Keratinocyte (primary cell): ENCODE results near the gene TSC22D2. TPM values are rescaled to one million over a fixed set of nuclear protein-coding genes. Genes with fewer than 3 reads are reported as not detected.

Experiments used
- DNase-seq: peaks from one replicate; pipeline ENCODE4 v3.0.0-alpha.2; 2011; ENCODE audit warnings: low read depth, missing footprints, low spot score
- FAIRE-seq: peaks from 2 replicates; lab custom pipeline; 2011; peaks lifted over from hg19 to GRCh38; lab: Jason Lieb, UNC
- H2AFZ ChIP-seq: 2 replicates; pipeline ENCODE4 v1.6.0; 2012; ENCODE audit warnings: low read length, control low read depth, inconsistent platforms; ENCODE audit not compliant: control insufficient read depth
- H3K27ac ChIP-seq: 2 replicates; pipeline ENCODE4 v1.5.1; 2011; ENCODE audit warnings: low read length; ENCODE audit not compliant: control insufficient read depth, insufficient read depth
- H3K27me3 ChIP-seq: 3 replicates; pipeline ENCODE4 v1.6.0; 2011; ENCODE audit warnings: low read length; ENCODE audit not compliant: control insufficient read depth, insufficient read depth; ENCODE audit errors: extremely low read depth
- H3K36me3 ChIP-seq, 2 experiments: 2 replicates in 1 of 2; 3 replicates in 1 of 2; pipeline ENCODE4 v1.5.1; 2011; ENCODE audit warnings: low read length in 2 of 2, mild to moderate bottlenecking in 1 of 2; ENCODE audit not compliant: control insufficient read depth in 2 of 2, insufficient read depth in 2 of 2; ENCODE audit errors: extremely low read depth in 1 of 2
- H3K4me1 ChIP-seq: 3 replicates; pipeline ENCODE4 v1.5.1; 2011; ENCODE audit warnings: low read length; ENCODE audit not compliant: control insufficient read depth, insufficient read depth; ENCODE audit errors: extremely low read depth
- H3K4me2 ChIP-seq: 3 replicates; pipeline ENCODE4 v1.6.0; 2011; ENCODE audit warnings: low read depth, low read length; ENCODE audit not compliant: control insufficient read depth, insufficient read depth; ENCODE audit errors: extremely low read depth
- H3K4me3 ChIP-seq, 3 experiments: fragments of 200-600 bp in 1 of 3; sonication (generic) in 1 of 3; 2 replicates in 2 of 3; 3 replicates in 1 of 3; pipeline ENCODE4 v1.5.1; 2011 to 2016; ENCODE audit warnings: low read length in 3 of 3, mild to moderate bottlenecking in 3 of 3, control low read depth in 2 of 3, inconsistent platforms in 1 of 3, low read depth in 1 of 3, mixed read lengths in 1 of 3, mixed run types in 1 of 3, moderate library complexity in 1 of 3; ENCODE audit not compliant: control insufficient read depth in 2 of 3, insufficient read depth in 2 of 3; ENCODE audit errors: extremely low read depth in 1 of 3
- H3K79me2 ChIP-seq: 2 replicates; pipeline ENCODE4 v1.6.0; 2012; ENCODE audit warnings: low read length; ENCODE audit not compliant: control insufficient read depth, insufficient read depth
- H3K9ac ChIP-seq: 3 replicates; pipeline ENCODE4 v1.6.0; 2011; ENCODE audit warnings: low read length; ENCODE audit not compliant: control insufficient read depth, insufficient read depth; ENCODE audit errors: extremely low read depth
- H3K9me1 ChIP-seq: 3 replicates; pipeline ENCODE4 v1.6.0; 2011; ENCODE audit warnings: low read length; ENCODE audit not compliant: control insufficient read depth, insufficient read depth; ENCODE audit errors: extremely low read depth
- H3K9me3 ChIP-seq: 2 replicates; pipeline ENCODE4 v1.5.1; 2012; ENCODE audit warnings: low read depth, low read length; ENCODE audit not compliant: control insufficient read depth
- H4K20me1 ChIP-seq: 3 replicates; pipeline ENCODE4 v1.6.0; 2011; ENCODE audit warnings: low read length; ENCODE audit not compliant: control insufficient read depth, insufficient read depth; ENCODE audit errors: extremely low read depth
- CTCF ChIP-seq, 3 experiments: IDR thresholded peaks in 1 of 3; conservative IDR thresholded peaks in 1 of 3; optimal IDR thresholded peaks in 1 of 3; 2 replicates in 2 of 3; 3 replicates in 1 of 3; pipeline versions ENCODE3 to v1.5.1; 2011; ENCODE audit warnings: low read length in 3 of 3, mild to moderate bottlenecking in 3 of 3, moderate library complexity in 2 of 3, control low read depth in 1 of 3, inconsistent platforms in 1 of 3; ENCODE audit not compliant: insufficient read depth in 2 of 3; ENCODE audit errors: extremely low read depth in 1 of 3
- EZH2 ChIP-seq: IDR thresholded peaks from one replicate; pipeline ENCODE4 v1.6.1; 2012; ENCODE audit warnings: inconsistent platforms, mild to moderate bottlenecking, low read length, moderate library complexity
- dilution Hi-C: fragments of 300-500 bp; cut with MboI; formaldehyde crosslinking; loops from one replicate; pipeline ENCODE4 v1.7.0; 2020; ENCODE audit warnings: low sequenced_read_pairs; ENCODE audit not compliant: extremely low pct_ligation_motif_present
- polyA plus RNA-seq, 5 experiments: library from polyadenylated mRNA; depleted of rRNA in 3 of 5; stranded (reverse) in 3 of 5; stranded (forward) in 1 of 5; unstranded in 1 of 5; fragments of >200 nt; gene quantifications; 1 replicate in 1 of 5; 2 replicates in 3 of 5; 3 replicates in 1 of 5; pipeline versions ENCODE4 v1.2.1 to v1.2.3, GENCODE V29; 2011 to 2012; ENCODE audit warnings: missing spikeins in 2 of 5, low read depth in 1 of 5, low replicate concordance in 1 of 5

The TSC22D2 gene
- polyA plus RNA-seq, 1 donor (not counting 4 experiments of a cell fraction or from before 2014, with no cell fraction given): 22.3 TPM

GRCh38 chr3:150446470-150446977 is 38.4 kb downstream of the TSC22D2 start:
- peaks cover 2% of the 10 kb centered on the region for H4K20me1 ChIP-seq
- H3K4me3 ChIP-seq: no peak overlapping the region
- peaks cover 62% of the 10 kb centered on the region for H3K79me2 ChIP-seq
- H3K9ac ChIP-seq: no peak overlapping the region
- no peaks in the 10 kb centered on the region for H3K27me3 ChIP-seq
- H3K4me1 ChIP-seq: peaks cover 54% of the 10 kb centered on the region
- TF ChIP-seq EZH2 (no peak), CTCF (optimal IDR thresholded peaks at IDR 0.05 in 1 of 3, IDR thresholded peaks at IDR 0.05 in 1 of 3, conservative IDR thresholded peaks at IDR 0.05 in 1 of 3; ENCODE audit: extremely low read depth in 1 of 3, insufficient read depth in 2 of 3, low read length in 3 of 3) (no peak)
- no peak overlapping the region for H2AFZ ChIP-seq
- no peaks in the 10 kb centered on the region for H3K9me3 ChIP-seq
- peaks cover 0 to 6% of the 10 kb centered on the region in 2 experiments for H3K36me3 ChIP-seq
- FAIRE-seq: no peak
- no peak overlapping the region for H3K27ac ChIP-seq
- no peaks in the 10 kb centered on the region for H3K9me1 ChIP-seq
- dilution Hi-C loops: no loop called here
- H3K4me2 ChIP-seq: no peak overlapping the region
- DNase-seq: no peak

- H3K36me3 ChIP-seq: peaks cover 0 to 2% of the 10 kb centered on the region in 2 experiments
- DNase-seq (no peak), FAIRE-seq (no peak)
- H4K20me1 ChIP-seq: peaks cover 2% of the 10 kb centered on the region
- H2AFZ ChIP-seq: no peak overlapping the region
- no peaks in the 10 kb centered on the region for H3K27me3 ChIP-seq
- no peak overlapping the region for H3K4me3 ChIP-seq
- H3K9ac ChIP-seq: no peak overlapping the region
- H3K27ac ChIP-seq: no peak overlapping the region
- dilution Hi-C loops: no loop called here
- H3K9me1 ChIP-seq: no peaks in the 10 kb centered on the region
- H3K4me2 ChIP-seq: no peak overlapping the region
- peaks cover 48% of the 10 kb centered on the region for H3K4me1 ChIP-seq
- TF ChIP-seq EZH2 (no peak), CTCF (optimal IDR thresholded peaks at IDR 0.05 in 1 of 3, IDR thresholded peaks at IDR 0.05 in 1 of 3, conservative IDR thresholded peaks at IDR 0.05 in 1 of 3; ENCODE audit: extremely low read depth in 1 of 3, insufficient read depth in 2 of 3, low read length in 3 of 3) (no peak)
- no peaks in the 10 kb centered on the region for H3K9me3 ChIP-seq
- peaks cover 62% of the 10 kb centered on the region for H3K79me2 ChIP-seq
Observed at GRCh38 chr3:150447084-150447483, 39.0 kb downstream of the TSC22D2 start.
